Activated CD8-positive, alpha-beta memory T cell treated with anti-CD3 and anti-CD28 coated beads for 36 hours (primary cell): ENCODE data around the gene MAP3K2. TPM values are rescaled to one million over a fixed set of nuclear protein-coding genes. Genes with fewer than 3 reads are reported as not detected.

ENCODE experiments used
- CTCF ChIA-PET: fragments of 350-600 bp; sonication (Branson Sonifier 250); formaldehyde crosslinking; loops from one replicate; lab custom pipeline; 2021; ENCODE audit warnings: antibody characterized with exemption; lab: Charles Lee
- POLR2A ChIA-PET: fragments of 350-600 bp; sonication (Branson Sonifier 250); formaldehyde crosslinking; loops from one replicate; lab custom pipeline; 2021; ENCODE audit warnings: antibody characterized with exemption; lab: Charles Lee
- total RNA-seq, 2 experiments: library from RNA; stranded (reverse); gene quantifications; one replicate each; pipeline ENCODE4 v1.2.3, GENCODE V29; 2021

Gene MAP3K2, protein sequence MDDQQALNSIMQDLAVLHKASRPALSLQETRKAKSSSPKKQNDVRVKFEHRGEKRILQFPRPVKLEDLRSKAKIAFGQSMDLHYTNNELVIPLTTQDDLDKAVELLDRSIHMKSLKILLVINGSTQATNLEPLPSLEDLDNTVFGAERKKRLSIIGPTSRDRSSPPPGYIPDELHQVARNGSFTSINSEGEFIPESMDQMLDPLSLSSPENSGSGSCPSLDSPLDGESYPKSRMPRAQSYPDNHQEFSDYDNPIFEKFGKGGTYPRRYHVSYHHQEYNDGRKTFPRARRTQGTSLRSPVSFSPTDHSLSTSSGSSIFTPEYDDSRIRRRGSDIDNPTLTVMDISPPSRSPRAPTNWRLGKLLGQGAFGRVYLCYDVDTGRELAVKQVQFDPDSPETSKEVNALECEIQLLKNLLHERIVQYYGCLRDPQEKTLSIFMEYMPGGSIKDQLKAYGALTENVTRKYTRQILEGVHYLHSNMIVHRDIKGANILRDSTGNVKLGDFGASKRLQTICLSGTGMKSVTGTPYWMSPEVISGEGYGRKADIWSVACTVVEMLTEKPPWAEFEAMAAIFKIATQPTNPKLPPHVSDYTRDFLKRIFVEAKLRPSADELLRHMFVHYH
- 10 to 100 TPM; 48.4 to 49.5 TPM for total RNA-seq

DNA sequence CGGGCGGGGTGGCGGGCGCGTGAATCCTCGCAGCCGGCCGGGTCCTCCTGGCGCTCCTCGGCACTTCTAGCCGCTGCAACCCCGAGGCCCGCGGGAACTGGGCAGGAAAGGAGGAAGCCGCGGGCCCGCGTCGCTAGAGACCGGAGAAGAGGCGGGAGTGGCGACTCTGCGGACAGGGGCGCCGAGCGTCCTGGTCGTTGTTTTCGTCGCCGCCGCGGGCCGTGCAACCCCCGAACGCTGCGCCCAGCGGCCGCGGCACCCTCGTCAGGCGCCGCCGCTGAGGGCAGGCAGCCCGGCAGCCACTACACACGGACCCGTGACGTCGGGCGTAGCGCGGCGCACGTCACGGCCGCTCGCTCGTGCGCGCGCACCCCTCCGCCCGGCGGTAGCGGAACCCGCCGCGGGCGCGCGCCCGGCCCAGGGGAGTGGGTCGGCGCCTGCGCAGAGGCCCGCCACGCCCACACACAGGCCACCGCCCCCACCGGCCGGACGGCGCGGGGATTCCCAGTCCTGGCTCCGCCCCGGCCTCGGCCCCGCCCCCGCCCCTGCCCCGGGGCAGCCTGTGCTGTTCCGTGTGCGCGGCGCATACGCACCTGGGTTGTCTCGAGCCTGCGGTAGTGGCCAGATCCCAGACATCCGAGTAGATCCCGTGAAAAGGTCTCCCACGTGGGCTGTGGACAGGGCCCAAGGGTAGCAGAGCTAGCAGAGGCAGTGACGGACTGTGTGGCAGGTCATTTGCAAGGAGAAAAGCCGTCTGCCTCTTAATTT lies at the start of gene MAP3K2:
Gene MAP3K2, minus strand, starts transcription at position 321 of the 768 bp plus-strand sequence. CDS start 44,846 bp downstream, outside the sequence.
- POLR2A ChIA-PET: interaction anchor here (0.9 to 1.5 kb wide), 3 partner anchors 23 to 77 kb away, joined by 3 to 6 read pairs (median 4); no protein-coding TSS in a partner anchor
- CTCF ChIA-PET: interaction anchor here (1.1 to 2.3 kb wide), 4 partner anchors 9 to 23 kb away, joined by 4 to 12 read pairs (median 6); no protein-coding TSS in a partner anchor

DNA sequence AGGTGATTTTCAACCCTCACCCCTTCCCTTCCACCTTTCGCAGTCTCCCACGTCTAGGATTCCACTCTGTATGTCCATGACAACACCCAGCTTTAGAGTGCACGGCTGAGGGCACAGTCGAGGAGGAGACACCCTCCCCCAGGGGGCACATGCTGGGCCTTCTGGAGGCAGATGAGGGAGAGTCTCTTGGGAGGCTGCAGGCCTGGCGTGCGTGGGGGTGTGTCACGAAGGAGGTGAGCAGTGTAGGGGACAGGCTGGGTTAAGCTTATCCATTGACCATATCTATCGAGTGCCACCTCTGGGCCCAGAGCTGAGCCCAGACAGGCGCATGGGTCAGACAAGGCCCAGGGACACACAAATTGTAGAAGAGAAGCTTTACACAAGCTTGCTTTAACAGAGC lies 49.3 kb upstream of the MAP3K2 start:
- ChIA-PET CTCF (no interaction called here), POLR2A (no interaction called here)

DNA sequence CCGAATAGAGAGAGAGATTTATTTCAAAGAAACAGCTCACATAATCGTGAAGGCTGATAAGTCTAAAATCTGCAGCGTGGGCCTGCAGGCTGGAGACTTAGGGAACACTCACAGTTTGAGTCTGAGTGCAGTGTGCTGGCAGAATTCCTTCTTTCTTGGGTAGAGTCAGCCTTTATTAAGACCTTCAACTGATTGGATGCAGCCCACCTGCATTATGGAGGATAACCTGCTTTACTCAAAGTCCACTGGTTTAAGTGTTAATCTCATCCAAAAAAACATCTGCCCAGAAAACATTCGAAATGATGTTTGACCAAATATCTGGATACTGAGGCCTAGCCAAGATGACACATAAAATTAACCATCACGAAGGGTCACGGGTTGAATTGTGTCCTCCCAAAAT lies 46.7 kb upstream of the MAP3K2 start:
- ChIA-PET POLR2A (no interaction called here), CTCF (no interaction called here)

DNA sequence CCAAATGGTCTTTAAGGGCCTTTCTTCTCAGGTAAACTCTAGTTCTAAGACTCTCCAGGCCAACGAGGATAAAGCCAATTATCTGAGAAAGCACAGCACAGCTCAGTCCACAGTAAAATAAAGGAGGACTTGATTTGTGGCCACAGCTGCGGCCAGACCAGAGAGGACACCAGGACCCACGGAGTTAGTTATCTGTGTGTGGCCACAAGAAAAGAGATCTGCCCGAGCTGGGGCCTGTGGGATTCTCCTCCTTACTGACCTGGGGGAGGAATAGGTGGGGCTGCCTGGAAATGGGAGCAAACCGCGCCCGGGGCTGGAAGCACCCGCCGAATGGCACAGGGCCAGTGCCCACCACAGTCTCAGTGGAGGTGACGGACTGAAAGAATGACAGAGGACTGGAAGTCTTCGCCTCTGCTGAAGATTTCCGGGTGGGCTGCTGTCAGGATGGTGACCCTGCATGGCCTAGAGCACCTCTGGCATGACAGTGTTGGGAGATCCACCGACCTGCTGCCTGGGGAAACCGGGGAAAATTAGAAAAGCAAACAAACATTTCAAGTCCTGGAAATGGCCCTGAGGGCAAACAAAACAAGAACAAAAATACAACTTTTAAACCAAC lies 43.7 kb upstream of the MAP3K2 start:
- CTCF ChIA-PET: interaction anchor here (0.6 to 1.1 kb wide), 2 partner anchors 15 to 37 kb away, joined by 3 read pairs; no protein-coding TSS in a partner anchor
- POLR2A ChIA-PET: no interaction called here

DNA sequence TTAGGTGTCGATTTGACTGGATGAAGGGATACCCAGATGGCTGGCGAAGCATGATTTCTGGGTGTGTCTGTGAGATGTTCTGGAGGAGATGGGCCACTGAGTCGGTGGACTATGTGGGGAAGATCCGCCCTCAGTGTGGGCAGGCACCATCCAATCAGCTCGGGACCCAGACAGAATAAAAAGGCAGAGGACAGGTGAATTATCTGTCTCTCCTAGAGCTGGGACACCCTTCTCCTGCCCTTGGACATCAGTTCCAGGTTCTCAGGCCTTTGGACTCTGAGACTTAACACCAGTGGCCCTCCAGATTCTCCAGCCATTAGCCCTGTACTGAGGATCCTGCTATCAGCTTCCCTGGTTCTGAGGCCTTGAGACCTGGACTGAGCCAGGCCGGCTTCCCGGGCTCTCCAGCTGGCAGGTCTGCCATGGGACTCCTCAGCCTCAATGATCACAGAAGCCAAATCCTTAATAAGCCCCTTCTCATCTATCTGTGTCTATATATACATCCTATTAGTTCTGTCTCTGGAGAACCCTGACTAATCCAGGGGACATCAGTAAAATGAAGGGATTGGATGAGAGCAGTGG lies 42.2 kb upstream of the MAP3K2 start:
- CTCF ChIA-PET: interaction anchor here (1.1 kb wide), 1 partner anchor 14 kb away, joined by 3 read pairs; no protein-coding TSS in a partner anchor
- POLR2A ChIA-PET: no interaction called here

DNA sequence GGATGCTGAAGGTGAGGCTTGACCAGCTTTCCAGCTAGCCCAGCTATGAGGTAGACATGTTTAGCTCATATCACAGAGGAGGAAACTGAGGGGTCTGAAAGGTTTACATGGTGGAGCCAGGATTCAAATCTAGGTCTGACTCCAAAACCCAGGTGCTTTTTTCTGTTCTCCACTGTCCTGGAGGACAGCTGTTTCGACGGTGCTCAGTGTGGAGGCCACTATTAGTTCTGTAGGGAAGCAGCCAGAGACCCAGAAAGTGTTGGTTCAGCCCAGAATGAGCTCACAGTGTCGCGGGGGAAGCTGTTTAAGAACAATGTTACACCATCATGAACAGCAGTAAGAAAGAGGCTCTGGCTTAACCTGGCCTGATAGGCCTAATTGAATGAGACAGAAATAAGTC lies 41.5 kb upstream of the MAP3K2 start:
- CTCF ChIA-PET: interaction anchor here (1.1 kb wide), 1 partner anchor 14 kb away, joined by 3 read pairs; no protein-coding TSS in a partner anchor
- POLR2A ChIA-PET: no interaction called here

DNA sequence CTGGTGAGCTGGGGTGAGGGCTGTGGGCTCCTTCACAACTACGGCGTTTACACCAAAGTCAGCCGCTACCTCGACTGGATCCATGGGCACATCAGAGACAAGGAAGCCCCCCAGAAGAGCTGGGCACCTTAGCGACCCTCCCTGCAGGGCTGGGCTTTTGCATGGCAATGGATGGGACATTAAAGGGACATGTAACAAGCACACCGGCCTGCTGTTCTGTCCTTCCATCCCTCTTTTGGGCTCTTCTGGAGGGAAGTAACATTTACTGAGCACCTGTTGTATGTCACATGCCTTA lies 41.0 kb upstream of the MAP3K2 start:
- POLR2A ChIA-PET: no interaction called here

DNA sequence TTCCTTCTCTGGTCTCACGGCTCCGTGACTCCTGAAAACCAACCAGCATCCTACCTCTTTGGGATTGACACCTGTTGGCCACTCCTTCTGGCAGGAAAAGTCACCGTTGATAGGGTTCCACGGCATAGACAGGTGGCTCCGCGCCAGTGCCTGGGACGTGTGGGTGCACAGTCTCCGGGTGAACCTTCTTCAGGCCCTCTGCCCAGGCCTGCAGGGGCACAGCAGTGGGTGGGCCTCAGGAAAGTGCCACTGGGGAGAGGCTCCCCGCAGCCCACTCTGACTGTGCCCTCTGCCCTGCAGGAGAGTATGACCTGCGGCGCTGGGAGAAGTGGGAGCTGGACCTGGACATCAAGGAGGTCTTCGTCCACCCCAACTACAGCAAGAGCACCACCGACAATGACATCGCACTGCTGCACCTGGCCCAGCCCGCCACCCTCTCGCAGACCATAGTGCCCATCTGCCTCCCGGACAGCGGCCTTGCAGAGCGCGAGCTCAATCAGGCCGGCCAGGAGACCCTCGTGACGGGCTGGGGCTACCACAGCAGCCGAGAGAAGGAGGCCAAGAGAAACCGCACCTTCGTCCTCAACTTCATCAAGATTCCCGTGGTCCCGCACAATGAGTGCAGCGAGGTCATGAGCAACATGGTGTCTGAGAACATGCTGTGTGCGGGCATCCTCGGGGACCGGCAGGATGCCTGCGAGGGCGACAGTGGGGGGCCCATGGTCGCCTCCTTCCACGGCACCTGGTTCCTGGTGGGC lies 40.5 kb upstream of the MAP3K2 start:
- ChIA-PET POLR2A (no interaction called here), CTCF (interaction anchor here (1.1 kb wide), 1 partner anchor 13 kb away, joined by 3 read pairs; no protein-coding TSS in a partner anchor)

More for the DNA sequence above, 41.0 kb upstream of the MAP3K2 start:
- CTCF ChIA-PET: interaction anchor here (1.1 kb wide), 1 partner anchor 13 kb away, joined by 3 read pairs; no protein-coding TSS in a partner anchor

DNA sequence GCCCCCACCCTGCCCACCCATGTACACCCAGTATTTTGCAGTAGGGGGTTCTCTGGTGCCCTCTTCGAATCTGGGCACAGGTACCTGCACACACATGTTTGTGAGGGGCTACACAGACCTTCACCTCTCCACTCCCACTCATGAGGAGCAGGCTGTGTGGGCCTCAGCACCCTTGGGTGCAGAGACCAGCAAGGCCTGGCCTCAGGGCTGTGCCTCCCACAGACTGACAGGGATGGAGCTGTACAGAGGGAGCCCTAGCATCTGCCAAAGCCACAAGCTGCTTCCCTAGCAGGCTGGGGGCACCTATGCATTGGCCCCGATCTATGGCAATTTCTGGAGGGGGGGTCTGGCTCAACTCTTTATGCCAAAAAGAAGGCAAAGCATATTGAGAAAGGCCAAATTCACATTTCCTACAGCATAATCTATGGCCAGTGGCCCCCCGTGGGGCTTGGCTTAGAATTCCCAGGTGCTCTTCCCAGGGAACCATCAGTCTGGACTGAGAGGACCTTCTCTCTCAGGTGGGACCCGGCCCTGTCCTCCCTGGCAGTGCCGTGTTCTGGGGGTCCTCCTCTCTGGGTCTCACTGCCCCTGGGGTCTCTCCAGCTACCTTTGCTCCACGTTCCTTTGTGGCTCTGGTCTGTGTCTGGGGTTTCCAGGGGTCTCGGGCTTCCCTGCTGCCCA lies 39.7 kb upstream of the MAP3K2 start:
- CTCF ChIA-PET: no interaction called here
- POLR2A ChIA-PET: no interaction called here

DNA sequence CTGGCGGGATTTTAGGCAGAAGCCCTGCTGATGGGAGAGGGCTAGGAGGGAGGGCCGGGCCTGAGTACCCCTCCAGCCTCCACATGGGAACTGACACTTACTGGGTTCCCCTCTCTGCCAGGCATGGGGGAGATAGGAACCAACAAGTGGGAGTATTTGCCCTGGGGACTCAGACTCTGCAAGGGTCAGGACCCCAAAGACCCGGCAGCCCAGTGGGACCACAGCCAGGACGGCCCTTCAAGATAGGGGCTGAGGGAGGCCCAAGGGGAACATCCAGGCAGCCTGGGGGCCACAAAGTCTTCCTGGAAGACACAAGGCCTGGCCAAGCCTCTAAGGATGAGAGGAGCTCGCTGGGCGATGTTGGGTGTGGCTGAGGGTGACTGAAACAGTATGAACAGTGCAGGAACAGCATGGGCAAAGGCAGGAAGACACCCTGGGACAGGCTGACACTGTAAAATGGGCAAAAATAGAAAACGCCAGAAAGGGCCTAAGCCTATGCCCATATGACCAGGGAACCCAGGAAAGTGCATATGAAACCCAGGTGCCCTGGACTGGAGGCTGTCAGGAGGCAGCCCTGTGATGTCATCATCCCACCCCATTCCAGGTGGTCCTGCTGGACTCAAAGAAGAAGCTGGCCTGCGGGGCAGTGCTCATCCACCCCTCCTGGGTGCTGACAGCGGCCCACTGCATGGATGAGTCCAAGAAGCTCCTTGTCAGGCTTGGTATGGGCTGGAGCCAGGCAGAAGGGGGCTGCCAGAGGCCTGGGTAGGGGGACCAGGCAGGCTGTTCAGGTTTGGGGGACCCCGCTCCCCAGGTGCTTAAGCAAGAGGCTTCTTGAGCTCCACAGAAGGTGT lies 39.0 kb upstream of the MAP3K2 start:
- ChIA-PET CTCF (no interaction called here), POLR2A (no interaction called here)

DNA sequence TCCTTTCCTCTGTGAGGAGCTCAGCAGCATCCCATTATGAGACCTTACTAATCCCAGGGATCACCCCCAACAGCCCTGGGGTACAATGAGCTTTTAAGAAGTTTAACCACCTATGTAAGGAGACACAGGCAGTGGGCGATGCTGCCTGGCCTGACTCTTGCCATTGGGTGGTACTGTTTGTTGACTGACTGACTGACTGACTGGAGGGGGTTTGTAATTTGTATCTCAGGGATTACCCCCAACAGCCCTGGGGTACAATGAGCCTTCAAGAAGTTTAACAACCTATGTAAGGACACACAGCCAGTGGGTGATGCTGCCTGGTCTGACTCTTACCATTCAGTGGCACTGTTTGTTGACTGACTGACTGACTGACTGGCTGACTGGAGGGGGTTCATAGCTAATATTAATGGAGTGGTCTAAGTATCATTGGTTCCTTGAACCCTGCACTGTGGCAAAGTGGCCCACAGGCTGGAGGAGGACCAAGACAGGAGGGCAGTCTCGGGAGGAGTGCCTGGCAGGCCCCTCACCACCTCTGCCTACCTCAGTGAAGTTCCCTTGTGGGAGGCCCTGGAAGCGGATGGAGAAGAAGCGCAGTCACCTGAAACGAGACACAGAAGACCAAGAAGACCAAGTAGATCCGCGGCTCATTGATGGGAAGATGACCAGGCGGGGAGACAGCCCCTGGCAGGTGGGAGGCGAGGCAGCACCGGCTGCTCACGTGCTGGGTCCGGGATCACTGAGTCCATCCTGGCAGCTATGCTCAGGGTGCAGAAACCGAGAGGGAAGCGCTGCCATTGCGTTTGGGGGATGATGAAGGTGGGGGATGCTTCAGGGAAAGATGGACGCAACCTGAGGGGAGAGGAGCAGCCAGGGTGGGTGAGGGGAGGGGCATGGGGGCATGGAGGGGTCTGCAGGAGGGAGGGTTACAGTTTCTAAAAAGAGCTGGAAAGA lies 38.0 kb upstream of the MAP3K2 start:
- POLR2A ChIA-PET: no interaction called here
- CTCF ChIA-PET: no interaction called here

DNA sequence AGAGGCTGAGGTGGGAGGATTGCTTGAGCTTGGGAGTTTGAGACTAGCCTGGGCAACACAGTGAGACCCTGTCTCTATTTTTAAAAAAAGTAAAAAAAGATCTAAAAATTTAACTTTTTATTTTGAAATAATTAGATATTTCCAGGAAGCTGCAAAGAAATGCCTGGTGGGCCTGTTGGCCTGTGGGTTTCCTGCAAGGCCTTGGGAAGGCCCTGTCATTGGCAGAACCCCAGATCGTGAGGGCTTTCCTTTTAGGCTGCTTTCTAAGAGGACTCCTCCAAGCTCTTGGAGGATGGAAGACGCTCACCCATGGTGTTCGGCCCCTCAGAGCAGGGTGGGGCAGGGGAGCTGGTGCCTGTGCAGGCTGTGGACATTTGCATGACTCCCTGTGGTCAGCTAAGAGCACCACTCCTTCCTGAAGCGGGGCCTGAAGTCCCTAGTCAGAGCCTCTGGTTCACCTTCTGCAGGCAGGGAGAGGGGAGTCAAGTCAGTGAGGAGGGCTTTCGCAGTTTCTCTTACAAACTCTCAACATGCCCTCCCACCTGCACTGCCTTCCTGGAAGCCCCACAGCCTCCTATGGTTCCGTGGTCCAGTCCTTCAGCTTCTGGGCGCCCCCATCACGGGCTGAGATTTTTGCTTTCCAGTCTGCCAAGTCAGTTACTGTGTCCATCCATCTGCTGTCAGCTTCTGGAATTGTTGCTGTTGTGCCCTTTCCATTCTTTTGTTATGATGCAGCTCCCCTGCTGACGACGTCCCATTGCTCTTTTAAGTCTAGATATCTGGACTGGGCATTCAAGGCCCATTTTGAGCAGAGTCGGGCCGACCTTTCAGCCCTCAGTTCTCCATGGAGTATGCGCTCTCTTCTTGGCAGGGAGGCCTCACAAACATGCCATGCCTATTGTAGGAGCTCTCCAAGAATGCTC lies 37.1 kb upstream of the MAP3K2 start:
- CTCF ChIA-PET: no interaction called here
- POLR2A ChIA-PET: interaction anchor here (0.7 kb wide), 1 partner anchor 604 kb away, joined by 4 read pairs; no protein-coding TSS in a partner anchor

DNA sequence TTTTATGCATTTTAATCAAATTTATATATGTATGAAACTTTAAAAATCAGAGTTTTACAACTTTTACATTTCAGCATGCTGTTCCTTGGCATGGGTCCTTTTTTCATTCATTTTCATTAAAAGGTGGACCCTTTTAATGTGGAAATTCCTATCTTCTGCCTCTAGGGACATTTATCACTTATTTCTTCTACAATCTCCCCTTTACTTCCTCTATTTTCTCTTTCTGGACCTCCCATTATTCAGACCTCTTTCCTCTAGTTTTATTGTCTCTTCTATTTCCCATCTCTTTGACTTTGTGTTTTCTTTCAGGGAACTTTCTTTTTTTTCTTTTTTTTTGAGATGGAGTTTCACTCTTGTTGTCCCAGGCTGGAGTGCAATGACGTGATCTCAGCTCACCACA lies 36.1 kb upstream of the MAP3K2 start:
- POLR2A ChIA-PET: interaction anchor here (0.7 kb wide), 1 partner anchor 605 kb away, joined by 4 read pairs; no protein-coding TSS in a partner anchor
- CTCF ChIA-PET: no interaction called here

DNA sequence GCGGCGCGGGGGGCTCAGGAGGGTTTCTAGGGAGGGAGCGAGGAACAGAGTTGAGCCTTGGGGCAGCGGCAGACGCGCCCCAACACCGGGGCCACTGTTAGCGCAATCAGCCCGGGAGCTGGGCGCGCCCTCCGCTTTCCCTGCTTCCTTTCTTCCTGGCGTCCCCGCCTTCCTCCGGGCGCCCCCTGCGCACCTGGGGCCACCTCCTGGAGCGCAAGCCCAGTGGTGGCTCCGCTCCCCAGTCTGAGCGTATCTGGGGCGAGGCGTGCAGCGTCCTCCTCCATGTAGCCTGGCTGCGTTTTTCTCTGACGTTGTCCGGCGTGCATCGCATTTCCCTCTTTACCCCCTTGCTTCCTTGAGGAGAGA lies 35.7 kb upstream of the MAP3K2 start:
- CTCF ChIA-PET: interaction anchor here (0.7 kb wide), 1 partner anchor 32 kb away, joined by 3 read pairs; no protein-coding TSS in a partner anchor
- POLR2A ChIA-PET: no interaction called here
